IMR-90 (cell line): ENCODE data around the gene SARS2. TPM values are rescaled to one million over a fixed set of nuclear protein-coding genes. Genes with fewer than 3 reads are reported as not detected.

Experiments
- ATAC-seq: fragments of 200-7000 bp; cut with Tn5 transposase; 2 replicates; pipeline ENCODE4 v1.9.1; 2020; ENCODE audit warnings: low read depth, mild to moderate bottlenecking, moderate library complexity
- BruUV-seq: library from RNA; stranded (reverse); fragments of 400-500 nt; replicated peaks from 2 replicates; lab custom pipeline; 2021; lab: Mats Ljungman, UMichigan
- CTCF ChIA-PET: fragments of 300-600 bp; formaldehyde crosslinking; extraction: SDS; loops from one replicate; lab custom pipeline; 2021; ENCODE audit warnings: antibody characterized with exemption; lab: Yijun Ruan, JAX
- POLR2A ChIA-PET: fragments of 300-600 bp; sonication (Branson Sonifier 250); formaldehyde crosslinking; loops from one replicate; lab custom pipeline; 2022; ENCODE audit warnings: antibody characterized with exemption; ENCODE audit not compliant: unreplicated experiment; lab: Charles Lee
- DNase-seq: peaks from one replicate; pipeline ENCODE4 v3.0.0; 2013
- H2AFZ ChIP-seq: replicated peaks from 2 replicates; pipeline ENCODE3; 2013; ENCODE audit warnings: low read length, mild to moderate bottlenecking; ENCODE audit not compliant: poor library complexity
- H2AK5ac ChIP-seq: 2 replicates; pipeline ENCODE4 v1.6.1; 2013; ENCODE audit warnings: low read depth, low read length, inconsistent platforms
- H2AK9ac ChIP-seq: replicated peaks from 2 replicates; pipeline ENCODE3; 2013; ENCODE audit warnings: mild to moderate bottlenecking, low read depth, low read length, moderate library complexity; ENCODE audit not compliant: poor library complexity
- H2BK120ac ChIP-seq: 2 replicates; pipeline ENCODE4 v1.6.1; 2013; ENCODE audit warnings: low read depth, low read length, inconsistent platforms
- H2BK15ac ChIP-seq: 3 replicates; pipeline ENCODE4 v1.6.1; 2013; ENCODE audit warnings: low read depth, low read length, inconsistent platforms
- H2BK20ac ChIP-seq: 2 replicates; pipeline ENCODE4 v1.6.1; 2013; ENCODE audit warnings: low read depth, mild to moderate bottlenecking, inconsistent platforms, low read length, moderate library complexity
- H2BK5ac ChIP-seq: 2 replicates; pipeline ENCODE4 v1.6.1; 2013; ENCODE audit warnings: mild to moderate bottlenecking, low read depth, low read length, inconsistent platforms; ENCODE audit not compliant: poor library complexity, severe bottlenecking
- H3K14ac ChIP-seq: replicated peaks from 2 replicates; pipeline ENCODE4 v1.6.1; 2013; ENCODE audit warnings: low read depth, low read length, inconsistent platforms
- H3K18ac ChIP-seq: 2 replicates; pipeline ENCODE4 v1.6.1; 2013; ENCODE audit warnings: low read depth, low read length, control low read depth
- H3K23ac ChIP-seq: 2 replicates; pipeline ENCODE4 v1.6.1; 2013; ENCODE audit warnings: low read depth, low read length, inconsistent platforms
- H3K27ac ChIP-seq: 2 replicates; pipeline ENCODE4 v1.5.1; 2013; ENCODE audit warnings: mild to moderate bottlenecking, control low read depth, low read length; ENCODE audit not compliant: insufficient read depth
- H3K27me3 ChIP-seq: 2 replicates; pipeline ENCODE4 v1.6.1; 2013; ENCODE audit warnings: low read length; ENCODE audit not compliant: control insufficient read depth, insufficient read depth
- H3K36me3 ChIP-seq: 2 replicates; pipeline ENCODE4 v1.6.1; 2013; ENCODE audit warnings: low read length, mixed read lengths; ENCODE audit not compliant: control insufficient read depth, insufficient read depth
- H3K4ac ChIP-seq: 2 replicates; pipeline ENCODE4 v1.6.1; 2013; ENCODE audit warnings: low read depth, low read length, inconsistent platforms
- H3K4me1 ChIP-seq: 2 replicates; pipeline ENCODE4 v1.6.1; 2013; ENCODE audit warnings: low read length, mixed read lengths; ENCODE audit not compliant: control insufficient read depth, insufficient read depth
- H3K4me2 ChIP-seq: 2 replicates; pipeline ENCODE4 v1.6.1; 2013; ENCODE audit warnings: low read depth, mild to moderate bottlenecking, control low read depth, low read length, moderate library complexity
- H3K4me3 ChIP-seq: 2 replicates; pipeline ENCODE4 v1.5.1; 2013; ENCODE audit warnings: low read depth, mild to moderate bottlenecking, control low read depth, low read length, moderate library complexity; ENCODE audit not compliant: insufficient read depth
- H3K56ac ChIP-seq: 2 replicates; pipeline ENCODE4 v1.6.1; 2013; ENCODE audit warnings: low read length, inconsistent platforms; ENCODE audit not compliant: insufficient read depth; ENCODE audit errors: extremely low read depth
- H3K79me1 ChIP-seq, 2 experiments: 2 replicates each; pipeline ENCODE4 v1.6.1; 2013; ENCODE audit warnings: low read length in 2 of 2, inconsistent platforms in 1 of 2, low read depth in 1 of 2
- H3K9ac ChIP-seq: 2 replicates; pipeline ENCODE4 v1.6.1; 2013; ENCODE audit warnings: low read depth, low read length, control low read depth
- H3K9me1 ChIP-seq: 2 replicates; pipeline ENCODE4 v1.6.1; 2013; ENCODE audit warnings: low read length, inconsistent platforms; ENCODE audit not compliant: insufficient read depth
- H3K9me3 ChIP-seq: 2 replicates; pipeline ENCODE4 v1.6.1; 2013; ENCODE audit warnings: low read length; ENCODE audit not compliant: control insufficient read depth, insufficient read depth
- H4K20me1 ChIP-seq: 2 replicates; pipeline ENCODE4 v1.6.1; 2013; ENCODE audit warnings: low read length, inconsistent platforms; ENCODE audit not compliant: insufficient read depth
- H4K5ac ChIP-seq: 2 replicates; pipeline ENCODE4 v1.6.1; 2013; ENCODE audit warnings: mild to moderate bottlenecking, low read depth, low read length, control low read depth
- H4K8ac ChIP-seq, 2 experiments: 2 replicates each; pipeline ENCODE4 v1.6.1; 2013; ENCODE audit warnings: low read depth in 2 of 2, low read length in 2 of 2, control low read depth in 1 of 2, inconsistent platforms in 1 of 2
- H4K91ac ChIP-seq: 2 replicates; pipeline ENCODE4 v1.6.1; 2013; ENCODE audit warnings: low read depth, low read length, inconsistent platforms; ENCODE audit not compliant: insufficient read depth
- BHLHE40 ChIP-seq: fragments of 150-350 bp; IDR thresholded peaks from 2 replicates; pipeline ENCODE4 v1.6.1; 2016; ENCODE audit warnings: mild to moderate bottlenecking, low read depth, low read length
- CEBPB ChIP-seq: IDR thresholded peaks from 2 replicates; pipeline ENCODE4 v1.6.1; 2012; ENCODE audit warnings: low read depth, low read length, improper control_type of control experiment
- CHD1 ChIP-seq: IDR thresholded peaks from 2 replicates; pipeline ENCODE4 v1.6.1; 2012; ENCODE audit warnings: low read depth, low read length, improper control_type of control experiment
- FOS ChIP-seq: fragments of 150-350 bp; IDR thresholded peaks from 2 replicates; pipeline ENCODE4 v1.6.1; 2016; ENCODE audit warnings: low read depth, low read length
- MAFK ChIP-seq: IDR thresholded peaks from 2 replicates; pipeline ENCODE4 v1.6.1; 2012; ENCODE audit warnings: low read depth, low read length, improper control_type of control experiment
- NFE2L2 ChIP-seq: fragments of 150-350 bp; IDR thresholded peaks from 2 replicates; pipeline ENCODE4 v1.6.1; 2016; ENCODE audit warnings: low read depth, mild to moderate bottlenecking, low read length
- POLR2A ChIP-seq: IDR thresholded peaks from 2 replicates; pipeline ENCODE4 v1.6.1; 2012; ENCODE audit warnings: mild to moderate bottlenecking, low read depth, low read length
- RAD21 ChIP-seq: IDR thresholded peaks from 2 replicates; pipeline ENCODE4 v1.6.1; 2012; ENCODE audit warnings: low read length, improper control_type of control experiment
- RCOR1 ChIP-seq: IDR thresholded peaks from 2 replicates; pipeline ENCODE4 v1.6.1; 2012; ENCODE audit warnings: mild to moderate bottlenecking, low read length, improper control_type of control experiment; ENCODE audit not compliant: insufficient replicate concordance
- RFX5 ChIP-seq: IDR thresholded peaks from 2 replicates; pipeline ENCODE4 v1.8.0; 2012; ENCODE audit warnings: low read depth, mild to moderate bottlenecking, low read length, moderate library complexity
- SMC3 ChIP-seq: fragments of 150-350 bp; IDR thresholded peaks from 2 replicates; pipeline ENCODE4 v1.6.1; 2016; ENCODE audit warnings: low read depth, mild to moderate bottlenecking, antibody characterized with exemption, low read length, moderate library complexity
- WGBS, 2 experiments: methylation state at CpG; one replicate each; pipeline versions ENCODE4 v1.1.5 to v1.1.7; 2013; ENCODE audit warnings: missing lambda C conversion rate in 2 of 2; ENCODE audit not compliant: insufficient read length in 1 of 2; ENCODE audit errors: extremely low coverage in 2 of 2; 5-methylcytosine and 5-hydroxymethylcytosine counted together
- dilution Hi-C: fragments of 300-500 bp; cut with HindIII; formaldehyde crosslinking; loops from one replicate; pipeline ENCODE4 v1.14.3; 2018; ENCODE audit warnings: low sequenced_read_pairs; ENCODE audit not compliant: unreplicated experiment
- in situ Hi-C: fragments of 300-500 bp; cut with MboI; formaldehyde crosslinking; loops from 3 replicates; pipeline ENCODE4 v1.14.3; 2019; ENCODE audit warnings: low sequenced_read_pairs, inconsistent platforms, mixed read lengths
- intact Hi-C: fragments of 100-400 bp; cut with micrococcal nuclease; formaldehyde crosslinking; loops from 2 replicates; pipeline ENCODE4 v1.10.0; 2022
- polyA plus RNA-seq, 3 experiments: library from polyadenylated mRNA; depleted of rRNA; stranded (reverse); fragments of >200 nt; gene quantifications; 2 replicates each; pipeline ENCODE4 v1.2.3, GENCODE V29; 2012; ENCODE audit warnings: low replicate concordance in 1 of 3
- total RNA-seq: library from RNA; depleted of rRNA; stranded (reverse); fragments of >200 nt; gene quantifications from 2 replicates; pipeline ENCODE4 v1.2.3, GENCODE V29; 2012
- TF ChIP-seq, protein P1 (sequence below): fragments of 150-350 bp; IDR thresholded peaks from 2 replicates; pipeline ENCODE4 v1.6.1; 2016; ENCODE audit warnings: low read depth, mild to moderate bottlenecking, low read length, moderate library complexity, borderline replicate concordance
- TF ChIP-seq, protein P2 (sequence below): fragments of 150-350 bp; IDR thresholded peaks from 2 replicates; pipeline ENCODE4 v1.6.1; 2017; ENCODE audit warnings: mild to moderate bottlenecking, antibody characterized with exemption, low read length, low read depth
- TF ChIP-seq, protein P3 (sequence below): conservative IDR thresholded peaks from 2 replicates; pipeline ENCODE4 v1.5.1; 2012; ENCODE audit warnings: mild to moderate bottlenecking, low read depth, low read length, improper control_type of control experiment

Gene SARS2
- total and polyA plus RNA-seq, 2 of the 4 experiments (the other 2 are of a cell fraction): 10.8 to 33.4 TPM

DNA sequence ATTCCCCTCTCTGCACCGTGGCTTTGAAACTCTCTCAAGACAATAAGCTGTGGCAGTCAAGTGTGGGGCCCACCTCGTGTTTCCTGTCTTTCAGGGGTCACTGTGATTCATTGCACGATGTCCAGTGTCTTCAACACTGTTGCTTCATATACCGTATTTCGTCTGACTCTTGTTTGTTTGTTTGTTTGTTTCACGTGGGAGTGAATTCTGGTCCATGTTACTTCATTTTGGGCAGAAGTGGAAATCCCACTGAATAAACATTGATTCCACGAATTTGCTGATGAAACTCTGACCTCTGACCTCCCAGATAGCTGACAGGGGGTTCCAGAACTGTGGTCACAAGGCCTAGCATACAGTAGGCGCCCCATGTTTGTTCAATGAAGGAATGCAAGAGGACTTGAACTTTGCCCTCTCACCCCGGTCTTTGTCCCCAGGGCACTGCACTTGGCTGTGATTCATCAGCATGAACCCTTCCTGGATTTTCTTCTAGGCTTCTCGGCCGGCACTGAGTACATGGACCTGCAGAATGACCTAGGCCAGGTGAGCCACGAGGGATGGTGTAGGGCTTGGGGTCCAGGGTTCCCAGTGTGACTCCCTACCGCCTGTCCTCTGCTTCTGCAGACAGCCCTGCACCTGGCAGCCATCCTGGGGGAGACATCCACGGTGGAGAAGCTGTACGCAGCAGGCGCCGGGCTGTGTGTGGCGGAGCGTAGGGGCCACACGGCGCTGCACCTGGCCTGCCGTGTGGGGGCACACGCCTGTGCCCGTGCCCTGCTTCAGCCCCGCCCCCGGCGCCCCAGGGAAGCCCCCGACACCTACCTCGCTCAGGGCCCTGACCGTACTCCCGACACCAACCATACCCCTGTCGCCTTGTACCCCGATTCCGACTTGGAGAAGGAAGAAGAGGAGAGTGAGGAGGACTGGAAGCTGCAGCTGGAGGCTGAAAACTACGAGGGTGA is 25.7 kb downstream of the SARS2 start:
- in situ Hi-C loops: loop anchor here (25.0 kb wide), 1 partner anchor 168 kb away; the partner anchor contains the start of gene CAPN12
- CTCF ChIA-PET: interaction anchor here (0.5 kb wide), 1 partner anchor 162 kb away, joined by 3 read pairs; no protein-coding TSS in a partner anchor
- POLR2A ChIA-PET: no interaction called here
- no peak for TF ChIP-seq BHLHE40
- TF ChIP-seq POLR2A: no peak
- TF ChIP-seq SMC3: no peak
- TF ChIP-seq CEBPB: no peak
- no peak for TF ChIP-seq NFE2L2
- TF ChIP-seq MAFK: no peak
- TF ChIP-seq, protein P1, sequence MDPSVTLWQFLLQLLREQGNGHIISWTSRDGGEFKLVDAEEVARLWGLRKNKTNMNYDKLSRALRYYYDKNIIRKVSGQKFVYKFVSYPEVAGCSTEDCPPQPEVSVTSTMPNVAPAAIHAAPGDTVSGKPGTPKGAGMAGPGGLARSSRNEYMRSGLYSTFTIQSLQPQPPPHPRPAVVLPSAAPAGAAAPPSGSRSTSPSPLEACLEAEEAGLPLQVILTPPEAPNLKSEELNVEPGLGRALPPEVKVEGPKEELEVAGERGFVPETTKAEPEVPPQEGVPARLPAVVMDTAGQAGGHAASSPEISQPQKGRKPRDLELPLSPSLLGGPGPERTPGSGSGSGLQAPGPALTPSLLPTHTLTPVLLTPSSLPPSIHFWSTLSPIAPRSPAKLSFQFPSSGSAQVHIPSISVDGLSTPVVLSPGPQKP: no peak
- TF ChIP-seq FOS: no peak
- no peak for TF ChIP-seq RFX5
- no peak for TF ChIP-seq RAD21
- TF ChIP-seq, protein P2, sequence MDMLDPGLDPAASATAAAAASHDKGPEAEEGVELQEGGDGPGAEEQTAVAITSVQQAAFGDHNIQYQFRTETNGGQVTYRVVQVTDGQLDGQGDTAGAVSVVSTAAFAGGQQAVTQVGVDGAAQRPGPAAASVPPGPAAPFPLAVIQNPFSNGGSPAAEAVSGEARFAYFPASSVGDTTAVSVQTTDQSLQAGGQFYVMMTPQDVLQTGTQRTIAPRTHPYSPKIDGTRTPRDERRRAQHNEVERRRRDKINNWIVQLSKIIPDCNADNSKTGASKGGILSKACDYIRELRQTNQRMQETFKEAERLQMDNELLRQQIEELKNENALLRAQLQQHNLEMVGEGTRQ: no peak
- TF ChIP-seq, protein P3, sequence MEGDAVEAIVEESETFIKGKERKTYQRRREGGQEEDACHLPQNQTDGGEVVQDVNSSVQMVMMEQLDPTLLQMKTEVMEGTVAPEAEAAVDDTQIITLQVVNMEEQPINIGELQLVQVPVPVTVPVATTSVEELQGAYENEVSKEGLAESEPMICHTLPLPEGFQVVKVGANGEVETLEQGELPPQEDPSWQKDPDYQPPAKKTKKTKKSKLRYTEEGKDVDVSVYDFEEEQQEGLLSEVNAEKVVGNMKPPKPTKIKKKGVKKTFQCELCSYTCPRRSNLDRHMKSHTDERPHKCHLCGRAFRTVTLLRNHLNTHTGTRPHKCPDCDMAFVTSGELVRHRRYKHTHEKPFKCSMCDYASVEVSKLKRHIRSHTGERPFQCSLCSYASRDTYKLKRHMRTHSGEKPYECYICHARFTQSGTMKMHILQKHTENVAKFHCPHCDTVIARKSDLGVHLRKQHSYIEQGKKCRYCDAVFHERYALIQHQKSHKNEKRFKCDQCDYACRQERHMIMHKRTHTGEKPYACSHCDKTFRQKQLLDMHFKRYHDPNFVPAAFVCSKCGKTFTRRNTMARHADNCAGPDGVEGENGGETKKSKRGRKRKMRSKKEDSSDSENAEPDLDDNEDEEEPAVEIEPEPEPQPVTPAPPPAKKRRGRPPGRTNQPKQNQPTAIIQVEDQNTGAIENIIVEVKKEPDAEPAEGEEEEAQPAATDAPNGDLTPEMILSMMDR: no peak
- TF ChIP-seq RCOR1: no peak
- no peak for TF ChIP-seq CHD1

More for the DNA sequence above, 25.7 kb downstream of the SARS2 start:
- H4K91ac ChIP-seq: no peak overlapping the region
- intact Hi-C loops (no loop called here), dilution Hi-C loops (no loop called here)
- no peak overlapping the region for H3K56ac ChIP-seq
- no peaks in the 10 kb centered on the region; the same call in 1 of the 2 replicates for H3K9me1 ChIP-seq
- no peak for DNase-seq
- no peak overlapping the region for H2BK20ac ChIP-seq
- no peak overlapping the region for H3K18ac ChIP-seq
- H3K36me3 ChIP-seq: peaks cover 25% of the 10 kb centered on the region
- no TSS peak for BruUV-seq
- no peak overlapping the region for H3K4ac ChIP-seq
- H3K4me2 ChIP-seq: no peak overlapping the region
- H2BK5ac ChIP-seq: no peak overlapping the region
- H2AFZ ChIP-seq: no peak overlapping the region
- no peak overlapping the region for H4K8ac ChIP-seq
- no peak for ATAC-seq
- no peak overlapping the region for H2BK15ac ChIP-seq
- no peaks in the 10 kb centered on the region; the same call in 1 of the 2 replicates for H3K9me3 ChIP-seq
- no peak overlapping the region for H2AK5ac ChIP-seq
- no peak overlapping the region for H3K27ac ChIP-seq
- H3K23ac ChIP-seq: no peak overlapping the region
- H2AK9ac ChIP-seq: no peak overlapping the region
- H3K4me3 ChIP-seq: no peak overlapping the region
- peaks cover 5 to 26% of the 10 kb centered on the region in 2 experiments; a peak in 3 of 4 replicates for H3K79me1 ChIP-seq
- no peaks in the 10 kb centered on the region for H3K27me3 ChIP-seq
- no peaks in the 10 kb centered on the region; the same call in 1 of the 2 replicates for H4K20me1 ChIP-seq
- H2BK120ac ChIP-seq: no peak overlapping the region
- H3K14ac ChIP-seq: no peak overlapping the region
- H4K5ac ChIP-seq: no peak overlapping the region
- H3K4me1 ChIP-seq: no peaks in the 10 kb centered on the region
- 96% methylated on average over 4 of the region's 35 CpGs; no CpG with 5 or more reads in 1 of the 2 experiments for WGBS, 2 experiments
- H3K9ac ChIP-seq: no peak overlapping the region
